Measurements from ENCODE around the gene RHOJ.

GRCh38 chr14:63297372-63298063 lies 93.3 kb downstream of the RHOJ start:
- no peak for TF ChIP-seq CTCF (conservative IDR thresholded peaks at IDR 0.05; ENCODE audit: low read depth, low read length)
- no peak for TF ChIP-seq EZH2 (IDR thresholded peaks at IDR 0.05; ENCODE audit: borderline replicate concordance, low read depth, low read length, poor library complexity, severe bottlenecking)
